A673 (cell line): ENCODE results near the gene PACRG.

Source experiments
- CTCF ChIP-seq: fragments of 300-800, 200-600 bp; sonication (generic); conservative IDR thresholded peaks from 2 replicates; pipeline ENCODE4 v1.5.1; 2017; ENCODE audit warnings: low read depth, mild to moderate bottlenecking, antibody characterized with exemption, low read length, moderate library complexity, mixed read lengths
- EZH2 ChIP-seq: fragments of 200-600 bp; sonication (generic); IDR thresholded peaks from 2 replicates; pipeline ENCODE4 v1.6.1; 2017; ENCODE audit warnings: borderline replicate concordance, low read depth, mild to moderate bottlenecking, mixed read lengths, antibody characterized with exemption, low read length; ENCODE audit not compliant: poor library complexity, severe bottlenecking

GRCh38 chr6:162906479-162906878 is 178.7 kb downstream of the PACRG start:
- TF ChIP-seq CTCF = no peak
- no peak for TF ChIP-seq EZH2
